Osteocyte (in vitro differentiated cells): Measurements from ENCODE around the gene SECTM1. TPM values are rescaled to one million over a fixed set of nuclear protein-coding genes. Genes with fewer than 3 reads are reported as not detected.

Source experiments
- DNase-seq: peaks from one replicate; pipeline ENCODE4 v3.0.0; 2021; ENCODE audit warnings: mixed read lengths; ENCODE audit not compliant: unreplicated experiment; ENCODE audit errors: extremely low spot score
- H3K27ac Mint-ChIP-seq: one replicate; pipeline ENCODE4 v1.8.0; 2021; ENCODE audit warnings: mild to moderate bottlenecking, mixed read lengths; ENCODE audit not compliant: unreplicated experiment
- H3K27me3 Mint-ChIP-seq: one replicate; pipeline ENCODE4 v1.8.0; 2021; ENCODE audit warnings: mixed read lengths; ENCODE audit not compliant: unreplicated experiment
- H3K36me3 Mint-ChIP-seq: one replicate; pipeline ENCODE4 v1.8.0; 2021; ENCODE audit warnings: mixed read lengths; ENCODE audit not compliant: unreplicated experiment
- H3K4me1 Mint-ChIP-seq: one replicate; pipeline ENCODE4 v1.8.0; 2021; ENCODE audit warnings: mixed read lengths; ENCODE audit not compliant: unreplicated experiment
- H3K4me3 Mint-ChIP-seq: one replicate; pipeline ENCODE4 v1.8.0; 2021; ENCODE audit warnings: mild to moderate bottlenecking, moderate library complexity, mixed read lengths; ENCODE audit not compliant: unreplicated experiment
- H3K9me3 Mint-ChIP-seq: one replicate; pipeline ENCODE4 v1.8.0; 2021; ENCODE audit warnings: mixed read lengths; ENCODE audit not compliant: unreplicated experiment
- CTCF ChIP-seq: fragments of 200-600 bp; sonication (generic); IDR thresholded peaks from 2 replicates; pipeline ENCODE4 v1.5.0; 2021; ENCODE audit warnings: antibody characterized with exemption, mild to moderate bottlenecking, moderate library complexity
- total RNA-seq: library from RNA; stranded (reverse); gene quantifications from 2 replicates; pipeline ENCODE4 v1.2.1, GENCODE V29; 2021

Gene SECTM1
- total RNA-seq, 1 donor from 2014 or later, result 24.1 TPM

- TF ChIP-seq CTCF, result no peak
- Mint-ChIP-seq H3K9me3 (no peaks in the 10 kb centered on the region), H3K4me1 (peaks cover 34% of the 10 kb centered on the region), H3K36me3 (no peaks in the 10 kb centered on the region), H3K27me3 (no peaks in the 10 kb centered on the region), H3K27ac (peak overlapping the region; percentile 76), H3K4me3 (no peak overlapping the region)
- no peak for DNase-seq
These were observed 45.4 kb downstream of the SECTM1 start for GRCh38 chr17:82287868-82288801.

GRCh38 chr17:82287013-82287867, 46.3 kb downstream of the SECTM1 start:
- DNase-seq, result no peak
- H3K9me3 Mint-ChIP-seq, result no peaks in the 10 kb centered on the region
- peak overlapping the region; percentile 76 for H3K27ac Mint-ChIP-seq
- H3K4me1 Mint-ChIP-seq, result peaks cover 39% of the 10 kb centered on the region
- H3K36me3 Mint-ChIP-seq, result no peaks in the 10 kb centered on the region
- H3K27me3 Mint-ChIP-seq, result no peaks in the 10 kb centered on the region
- TF ChIP-seq CTCF, result no peak
- no peak overlapping the region for H3K4me3 Mint-ChIP-seq

DNA sequence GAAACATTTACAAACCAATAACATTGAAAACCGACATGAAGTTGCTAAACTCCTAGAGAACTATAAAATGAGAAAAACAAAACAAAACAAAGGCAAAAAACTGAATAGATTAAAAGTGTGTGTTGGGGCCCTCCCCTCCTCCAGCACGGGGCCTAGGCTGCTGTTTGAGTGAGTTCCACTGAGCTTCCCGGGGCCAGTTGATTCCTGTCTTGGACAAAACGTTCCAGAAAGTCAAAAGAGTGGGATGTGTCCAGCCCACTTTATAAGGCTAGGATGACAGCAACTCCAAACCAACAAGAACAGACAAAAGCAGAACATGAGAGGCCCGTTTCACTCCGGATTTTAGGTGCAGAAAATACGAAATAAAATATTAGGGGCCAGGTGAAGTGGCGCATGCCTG, 48.4 kb downstream of the SECTM1 start:
- Mint-ChIP-seq H3K27ac (peak overlapping the region; percentile 70), H3K4me3 (no peak overlapping the region), H3K9me3 (no peaks in the 10 kb centered on the region), H3K36me3 (no peaks in the 10 kb centered on the region), H3K27me3 (no peaks in the 10 kb centered on the region), H3K4me1 (peaks cover 37% of the 10 kb centered on the region)
- TF ChIP-seq CTCF, result no peak
- DNase-seq, result no peak

- Mint-ChIP-seq H3K27ac (peak overlapping the region; percentile 44), H3K4me1 (peaks cover 33% of the 10 kb centered on the region), H3K36me3 (no peaks in the 10 kb centered on the region), H3K4me3 (no peak overlapping the region), H3K27me3 (no peaks in the 10 kb centered on the region), H3K9me3 (no peaks in the 10 kb centered on the region)
- no peak for TF ChIP-seq CTCF
- no peak for DNase-seq
These were observed 50.3 kb downstream of the SECTM1 start for GRCh38 chr17:82283208-82283749.
